Measurements from ENCODE around the gene MED16. TPM values are rescaled to one million over a fixed set of nuclear protein-coding genes. Genes with fewer than 3 reads are reported as not detected.
"Not testable (repeated sequence)": the region's sequence is repeated elsewhere in the genome, so short reads cannot be mapped to it uniquely, and the experiment has no call there.

The MED16 gene
- total RNA-seq, 1 experiment from 2014 or later, result 22.4 TPM

- no peak overlapping the region for H3K27ac Mint-ChIP-seq (ENCODE audit: unreplicated experiment)
- H3K4me3 Mint-ChIP-seq (ENCODE audit: low read depth, unreplicated experiment), result no peak overlapping the region
- BruUV-seq (replicated peaks), result no TSS peak
- H3K4me1 Mint-ChIP-seq (ENCODE audit: low read depth, unreplicated experiment), result no peaks in the 10 kb centered on the region
- TF ChIP-seq, protein P1, sequence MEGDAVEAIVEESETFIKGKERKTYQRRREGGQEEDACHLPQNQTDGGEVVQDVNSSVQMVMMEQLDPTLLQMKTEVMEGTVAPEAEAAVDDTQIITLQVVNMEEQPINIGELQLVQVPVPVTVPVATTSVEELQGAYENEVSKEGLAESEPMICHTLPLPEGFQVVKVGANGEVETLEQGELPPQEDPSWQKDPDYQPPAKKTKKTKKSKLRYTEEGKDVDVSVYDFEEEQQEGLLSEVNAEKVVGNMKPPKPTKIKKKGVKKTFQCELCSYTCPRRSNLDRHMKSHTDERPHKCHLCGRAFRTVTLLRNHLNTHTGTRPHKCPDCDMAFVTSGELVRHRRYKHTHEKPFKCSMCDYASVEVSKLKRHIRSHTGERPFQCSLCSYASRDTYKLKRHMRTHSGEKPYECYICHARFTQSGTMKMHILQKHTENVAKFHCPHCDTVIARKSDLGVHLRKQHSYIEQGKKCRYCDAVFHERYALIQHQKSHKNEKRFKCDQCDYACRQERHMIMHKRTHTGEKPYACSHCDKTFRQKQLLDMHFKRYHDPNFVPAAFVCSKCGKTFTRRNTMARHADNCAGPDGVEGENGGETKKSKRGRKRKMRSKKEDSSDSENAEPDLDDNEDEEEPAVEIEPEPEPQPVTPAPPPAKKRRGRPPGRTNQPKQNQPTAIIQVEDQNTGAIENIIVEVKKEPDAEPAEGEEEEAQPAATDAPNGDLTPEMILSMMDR (IDR thresholded peaks at IDR 0.05; ENCODE audit: unreplicated experiment), result no peak
- intact Hi-C loops (cut with micrococcal nuclease; ENCODE audit: unreplicated experiment), result no loop called here
- DNase-seq, result no peak
- no peaks in the 10 kb centered on the region for H3K9me3 Mint-ChIP-seq (ENCODE audit: low read depth, unreplicated experiment)
- CTCF ChIA-PET, result interaction anchor here (1.3 kb wide), 1 partner anchor 11 kb away, joined by 4 read pairs; no protein-coding TSS in a partner anchor
- H3K36me3 Mint-ChIP-seq (ENCODE audit: insufficient read depth, unreplicated experiment), result peaks cover 51% of the 10 kb centered on the region
- no peaks in the 10 kb centered on the region for H3K27me3 Mint-ChIP-seq (ENCODE audit: unreplicated experiment)
Observed at GRCh38 chr19:897442-898039, 4.6 kb upstream of the MED16 start.

- H3K9me3 Mint-ChIP-seq (ENCODE audit: low read depth, unreplicated experiment), result no peaks in the 10 kb centered on the region
- TF ChIP-seq, protein P1 (IDR thresholded peaks at IDR 0.05; ENCODE audit: unreplicated experiment), result no peak
- BruUV-seq (replicated peaks), result TSS peak; percentile 82
- CTCF ChIA-PET, result interaction anchor here (1.3 kb wide), 1 partner anchor 12 kb away, joined by 4 read pairs; no protein-coding TSS in a partner anchor
- H3K4me1 Mint-ChIP-seq (ENCODE audit: low read depth, unreplicated experiment), result no peaks in the 10 kb centered on the region
- H3K4me3 Mint-ChIP-seq (ENCODE audit: low read depth, unreplicated experiment), result no peak overlapping the region
- DNase-seq, result no peak
- H3K27ac Mint-ChIP-seq (ENCODE audit: unreplicated experiment), result no peak overlapping the region
- H3K27me3 Mint-ChIP-seq (ENCODE audit: unreplicated experiment), result no peaks in the 10 kb centered on the region
- intact Hi-C loops (cut with micrococcal nuclease; ENCODE audit: unreplicated experiment), result no loop called here
- H3K36me3 Mint-ChIP-seq (ENCODE audit: insufficient read depth, unreplicated experiment), result peaks cover 56% of the 10 kb centered on the region
Observed at GRCh38 chr19:896999-897398, 4.0 kb upstream of the MED16 start.

- H3K27ac Mint-ChIP-seq (ENCODE audit: unreplicated experiment), result no peak overlapping the region
- peaks cover 53% of the 10 kb centered on the region for H3K36me3 Mint-ChIP-seq (ENCODE audit: insufficient read depth, unreplicated experiment)
- H3K4me3 Mint-ChIP-seq (ENCODE audit: low read depth, unreplicated experiment), result no peak overlapping the region
- no peaks in the 10 kb centered on the region for H3K4me1 Mint-ChIP-seq (ENCODE audit: low read depth, unreplicated experiment)
- CTCF ChIA-PET, result interaction anchor here (1.3 kb wide), 1 partner anchor 12 kb away, joined by 4 read pairs; no protein-coding TSS in a partner anchor
- intact Hi-C loops (cut with micrococcal nuclease; ENCODE audit: unreplicated experiment), result no loop called here
- no TSS peak for BruUV-seq (replicated peaks)
- TF ChIP-seq, protein P1 (IDR thresholded peaks at IDR 0.05; ENCODE audit: unreplicated experiment), result no peak
- DNase-seq, result no peak
- no peaks in the 10 kb centered on the region for H3K9me3 Mint-ChIP-seq (ENCODE audit: low read depth, unreplicated experiment)
- H3K27me3 Mint-ChIP-seq (ENCODE audit: unreplicated experiment), result no peaks in the 10 kb centered on the region
Observed at GRCh38 chr19:896434-896833, 3.4 kb upstream of the MED16 start.

DNA sequence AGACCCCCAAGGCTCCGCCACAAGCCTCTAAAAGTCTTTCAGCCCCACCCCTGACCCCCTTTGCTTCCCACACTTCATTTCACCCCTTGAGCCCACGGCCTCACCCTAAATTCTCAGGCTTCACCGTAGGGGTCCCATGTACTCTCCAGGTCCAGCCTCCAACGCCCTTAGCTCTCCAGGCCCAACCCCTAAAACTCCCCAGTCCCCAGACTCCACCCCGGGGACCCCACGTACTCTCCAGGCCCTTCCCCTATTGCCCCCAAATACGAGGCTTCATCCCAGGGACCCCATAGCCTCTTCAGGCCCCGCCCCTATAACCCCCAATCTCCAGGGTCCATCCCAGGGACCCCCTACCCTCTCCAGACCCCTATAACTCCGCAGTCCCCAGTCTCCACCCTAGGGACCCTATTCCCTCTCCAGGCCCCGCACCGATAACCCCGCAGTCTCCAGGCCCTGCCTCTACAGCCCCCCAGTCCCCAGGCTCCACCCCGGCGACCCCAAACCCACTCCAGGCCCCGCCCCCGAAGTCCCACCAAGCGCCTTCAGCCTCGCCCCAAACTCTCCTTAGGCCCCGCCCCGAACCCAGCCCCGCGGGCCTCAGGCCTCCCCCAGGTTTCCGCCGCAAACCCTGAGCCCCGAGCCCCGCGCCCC, 619 bp downstream of the MED16 start:
- Mint-ChIP-seq H3K27me3 (ENCODE audit: unreplicated experiment) (no peaks in the 10 kb centered on the region), H3K4me1 (ENCODE audit: low read depth, unreplicated experiment) (no peaks in the 10 kb centered on the region), H3K9me3 (ENCODE audit: low read depth, unreplicated experiment) (no peaks in the 10 kb centered on the region), H3K27ac (ENCODE audit: unreplicated experiment) (peak overlapping the region; percentile 39), H3K4me3 (ENCODE audit: low read depth, unreplicated experiment) (peak overlapping the region; percentile 78), H3K36me3 (ENCODE audit: insufficient read depth, unreplicated experiment) (peaks cover 59% of the 10 kb centered on the region)
- intact Hi-C loops (cut with micrococcal nuclease; ENCODE audit: unreplicated experiment), result no loop called here
- TF ChIP-seq, protein P1 (IDR thresholded peaks at IDR 0.05; ENCODE audit: unreplicated experiment), result no peak
- DNase-seq, result no peak
- no TSS peak for BruUV-seq (replicated peaks)
- CTCF ChIA-PET, result no interaction called here

DNA sequence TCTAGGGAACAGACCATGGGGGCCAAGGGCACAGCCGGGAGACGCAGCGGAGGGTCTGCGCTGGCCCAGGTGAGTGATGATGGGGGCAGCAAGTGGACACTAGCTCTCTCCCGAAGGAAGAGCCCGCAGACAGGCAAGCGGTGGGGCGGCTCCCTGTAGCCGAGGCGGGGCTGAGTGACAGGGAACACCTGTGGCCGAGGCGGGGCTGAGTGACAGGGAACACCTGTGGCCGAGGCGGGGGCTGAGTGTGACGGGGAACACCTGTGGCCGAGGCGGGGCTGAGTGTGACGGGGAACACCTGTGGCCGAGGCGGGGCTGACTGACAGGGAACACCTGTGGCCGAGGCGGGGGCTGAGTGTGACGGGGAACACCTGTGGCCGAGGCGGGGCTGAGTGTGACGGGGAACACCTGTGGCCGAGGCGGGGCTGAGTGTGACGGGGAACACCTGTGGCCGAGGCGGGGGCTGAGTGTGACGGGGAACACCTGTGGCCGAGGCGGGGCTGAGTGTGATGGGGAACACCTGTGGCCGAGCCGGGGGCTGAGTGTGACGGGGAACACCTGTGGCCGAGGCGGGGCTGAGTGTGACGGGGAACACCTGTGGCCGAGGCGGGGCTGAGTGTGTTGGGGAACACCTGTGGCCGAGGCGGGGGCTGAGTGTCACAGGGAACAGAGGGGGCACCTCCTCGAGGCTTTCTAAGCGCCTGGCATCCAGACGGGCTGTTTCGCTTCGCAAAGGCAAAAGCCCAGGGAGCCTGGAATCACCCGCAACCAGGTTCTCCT, 1.4 kb downstream of the MED16 start:
- H3K9me3 Mint-ChIP-seq (ENCODE audit: low read depth, unreplicated experiment); H3K27me3 Mint-ChIP-seq (ENCODE audit: unreplicated experiment); BruUV-seq (replicated peaks); CTCF ChIA-PET; intact Hi-C loops (cut with micrococcal nuclease; ENCODE audit: unreplicated experiment); DNase-seq; H3K27ac Mint-ChIP-seq (ENCODE audit: unreplicated experiment); H3K4me1 Mint-ChIP-seq (ENCODE audit: low read depth, unreplicated experiment): not testable (repeated sequence)
- H3K4me3 Mint-ChIP-seq (ENCODE audit: low read depth, unreplicated experiment), result peak overlapping the region; percentile 78
- H3K36me3 Mint-ChIP-seq (ENCODE audit: insufficient read depth, unreplicated experiment), result peaks cover 58% of the 10 kb centered on the region

Data from Calu3 (cell line).